ENCODE measurements around the gene ENPP4.

DNA sequence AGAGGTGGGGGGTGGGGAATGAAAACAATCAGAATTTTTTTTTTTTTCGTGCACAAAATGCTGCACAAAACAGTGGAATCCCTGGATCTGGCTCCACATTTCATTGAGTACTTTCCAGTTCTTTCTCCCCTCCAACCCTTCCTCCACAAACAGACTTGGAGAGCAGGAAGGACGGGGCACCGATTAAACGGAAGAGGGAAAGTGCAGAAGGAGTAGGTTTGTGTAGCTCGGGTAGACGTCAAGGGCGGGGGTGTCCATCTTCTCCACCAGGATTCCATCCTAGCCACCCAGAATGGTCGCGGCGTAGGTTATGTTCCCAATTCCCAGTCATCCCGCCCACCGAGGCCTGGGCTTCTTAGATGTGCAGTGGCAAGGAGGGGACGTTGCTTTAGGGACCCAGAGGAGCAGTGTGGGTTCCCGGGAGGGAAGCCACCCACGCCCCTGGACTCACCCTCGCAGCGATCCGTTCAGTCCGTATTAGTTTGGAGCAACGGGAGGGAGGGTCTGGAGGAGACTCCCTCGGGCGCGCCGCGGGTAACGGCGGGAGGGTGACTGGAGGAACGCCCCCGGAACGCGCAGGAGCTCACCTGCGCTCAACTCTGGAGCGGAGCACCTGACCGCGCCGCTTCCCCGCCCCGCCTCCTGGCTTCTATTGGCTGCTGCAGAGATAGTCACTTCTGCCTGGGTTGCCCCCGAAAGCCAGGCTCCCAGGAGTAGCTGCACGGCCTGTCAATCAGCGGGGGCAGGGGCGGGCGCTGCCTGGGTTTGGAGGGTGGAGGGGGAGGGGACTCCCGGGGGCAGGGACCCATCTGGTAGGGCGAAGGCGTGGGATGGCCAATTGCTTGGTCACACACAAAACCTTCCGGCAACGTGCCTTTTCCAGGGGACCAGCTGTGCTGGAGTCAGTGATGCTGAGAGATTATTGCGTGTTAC lies 40.8 kb downstream of the ENPP4 start, which contains the start of gene ENPP5:
- no peak for TF ChIP-seq POLR2A (IDR thresholded peaks at IDR 0.05; ENCODE audit: extremely low read depth, insufficient read length)
- TF ChIP-seq, protein P1, sequence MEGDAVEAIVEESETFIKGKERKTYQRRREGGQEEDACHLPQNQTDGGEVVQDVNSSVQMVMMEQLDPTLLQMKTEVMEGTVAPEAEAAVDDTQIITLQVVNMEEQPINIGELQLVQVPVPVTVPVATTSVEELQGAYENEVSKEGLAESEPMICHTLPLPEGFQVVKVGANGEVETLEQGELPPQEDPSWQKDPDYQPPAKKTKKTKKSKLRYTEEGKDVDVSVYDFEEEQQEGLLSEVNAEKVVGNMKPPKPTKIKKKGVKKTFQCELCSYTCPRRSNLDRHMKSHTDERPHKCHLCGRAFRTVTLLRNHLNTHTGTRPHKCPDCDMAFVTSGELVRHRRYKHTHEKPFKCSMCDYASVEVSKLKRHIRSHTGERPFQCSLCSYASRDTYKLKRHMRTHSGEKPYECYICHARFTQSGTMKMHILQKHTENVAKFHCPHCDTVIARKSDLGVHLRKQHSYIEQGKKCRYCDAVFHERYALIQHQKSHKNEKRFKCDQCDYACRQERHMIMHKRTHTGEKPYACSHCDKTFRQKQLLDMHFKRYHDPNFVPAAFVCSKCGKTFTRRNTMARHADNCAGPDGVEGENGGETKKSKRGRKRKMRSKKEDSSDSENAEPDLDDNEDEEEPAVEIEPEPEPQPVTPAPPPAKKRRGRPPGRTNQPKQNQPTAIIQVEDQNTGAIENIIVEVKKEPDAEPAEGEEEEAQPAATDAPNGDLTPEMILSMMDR (IDR thresholded peaks at IDR 0.05; ENCODE audit: low read depth, low read length): no peak

Measured in NB4 (cell line).